ENCODE results near the gene RPUSD3.
"Not testable (repeated sequence)": the region's sequence is repeated elsewhere in the genome, so short reads cannot be mapped to it uniquely, and the experiment has no call there.

The RPUSD3 gene, protein sequence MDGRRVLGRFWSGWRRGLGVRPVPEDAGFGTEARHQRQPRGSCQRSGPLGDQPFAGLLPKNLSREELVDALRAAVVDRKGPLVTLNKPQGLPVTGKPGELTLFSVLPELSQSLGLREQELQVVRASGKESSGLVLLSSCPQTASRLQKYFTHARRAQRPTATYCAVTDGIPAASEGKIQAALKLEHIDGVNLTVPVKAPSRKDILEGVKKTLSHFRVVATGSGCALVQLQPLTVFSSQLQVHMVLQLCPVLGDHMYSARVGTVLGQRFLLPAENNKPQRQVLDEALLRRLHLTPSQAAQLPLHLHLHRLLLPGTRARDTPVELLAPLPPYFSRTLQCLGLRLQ

GRCh38 chr3:9843715-9844438 lies at the start of gene RPUSD3:
RPUSD3 (minus strand) TSS chr3:9844008; CDS start chr3:9843990, 18 bp downstream.
- peak; percentile 91 for DNase-seq

- DNase-seq, result no peak
Measured at GRCh38 chr3:9891072-9891622, 47.3 kb upstream of the RPUSD3 start.

GRCh38 chr3:9890249-9891071 lies 46.7 kb upstream of the RPUSD3 start, which contains the start of gene JAGN1:
JAGN1 (plus strand) TSS chr3:9890610; CDS start chr3:9890723, 113 bp downstream.
- DNase-seq, result peak; percentile 87

GRCh38 chr3:9889405-9889804 lies 45.6 kb upstream of the RPUSD3 start:
- DNase-seq, result no peak

GRCh38 chr3:9888540-9888939 lies 44.7 kb upstream of the RPUSD3 start:
- DNase-seq, result no peak

GRCh38 chr3:9887480-9887879 lies 43.7 kb upstream of the RPUSD3 start:
- no peak for DNase-seq

- no peak for DNase-seq
Measured at GRCh38 chr3:9886328-9886727, 42.5 kb upstream of the RPUSD3 start.

- DNase-seq, result no peak
Measured at GRCh38 chr3:9884555-9885165, 40.9 kb upstream of the RPUSD3 start.

DNA sequence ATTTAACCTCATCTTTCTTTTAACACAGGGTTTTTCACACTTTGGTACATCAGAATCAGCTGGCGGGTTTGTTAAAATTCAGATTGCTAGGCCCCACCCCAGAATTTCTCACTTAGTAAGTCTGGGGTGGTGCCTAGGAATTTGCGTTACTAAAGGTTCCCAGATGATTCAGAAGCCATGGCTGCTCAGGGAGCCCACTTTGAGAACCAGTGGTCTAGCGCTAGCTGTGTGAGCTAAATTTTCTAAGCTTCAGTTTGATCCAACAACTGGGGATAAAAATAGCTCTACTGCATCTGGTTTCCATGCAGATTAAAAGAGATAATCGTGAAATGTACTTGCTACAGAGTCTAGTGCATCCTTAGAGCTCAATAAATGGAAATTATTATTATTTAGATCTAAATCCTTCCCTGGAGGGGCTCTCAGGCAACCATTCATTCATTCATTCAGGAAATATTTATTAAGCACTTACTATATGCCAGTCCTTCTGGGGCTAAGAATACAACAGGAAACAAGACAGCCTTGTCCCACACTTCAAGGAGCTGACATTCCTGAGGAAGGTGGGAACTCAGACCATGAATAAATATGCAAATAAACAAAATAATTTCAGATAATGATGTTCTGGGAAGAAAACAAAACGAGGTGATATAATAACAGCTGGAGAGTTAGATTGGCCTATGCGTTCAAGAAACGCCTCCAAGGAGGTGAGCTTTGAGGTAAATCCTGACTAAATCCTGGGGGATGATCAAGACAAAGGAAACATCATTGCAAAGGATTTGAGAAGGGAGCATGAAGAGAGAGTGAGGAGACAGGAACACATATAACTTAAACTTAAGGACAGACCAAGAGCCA lies 40.1 kb upstream of the RPUSD3 start:
- DNase-seq, result no peak

DNA sequence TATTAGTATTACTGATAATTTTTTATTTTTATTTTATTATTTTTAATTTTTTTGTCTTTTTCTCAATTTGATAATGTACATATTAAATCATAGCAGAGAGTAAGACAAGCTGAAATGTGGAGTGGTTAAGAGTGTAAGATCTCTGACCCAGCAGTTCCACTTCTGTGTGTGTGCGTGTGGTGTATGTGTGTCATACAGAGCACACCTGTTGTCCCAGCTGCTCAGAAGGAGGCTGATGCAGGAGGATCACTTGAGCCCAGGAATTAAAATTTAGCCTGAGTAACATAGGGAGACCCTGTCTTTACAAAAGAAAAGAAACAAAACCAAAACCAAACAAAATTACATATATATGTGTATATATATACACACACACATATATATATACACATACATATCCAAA lies 37.6 kb upstream of the RPUSD3 start:
- DNase-seq, result peak; percentile 18

DNA sequence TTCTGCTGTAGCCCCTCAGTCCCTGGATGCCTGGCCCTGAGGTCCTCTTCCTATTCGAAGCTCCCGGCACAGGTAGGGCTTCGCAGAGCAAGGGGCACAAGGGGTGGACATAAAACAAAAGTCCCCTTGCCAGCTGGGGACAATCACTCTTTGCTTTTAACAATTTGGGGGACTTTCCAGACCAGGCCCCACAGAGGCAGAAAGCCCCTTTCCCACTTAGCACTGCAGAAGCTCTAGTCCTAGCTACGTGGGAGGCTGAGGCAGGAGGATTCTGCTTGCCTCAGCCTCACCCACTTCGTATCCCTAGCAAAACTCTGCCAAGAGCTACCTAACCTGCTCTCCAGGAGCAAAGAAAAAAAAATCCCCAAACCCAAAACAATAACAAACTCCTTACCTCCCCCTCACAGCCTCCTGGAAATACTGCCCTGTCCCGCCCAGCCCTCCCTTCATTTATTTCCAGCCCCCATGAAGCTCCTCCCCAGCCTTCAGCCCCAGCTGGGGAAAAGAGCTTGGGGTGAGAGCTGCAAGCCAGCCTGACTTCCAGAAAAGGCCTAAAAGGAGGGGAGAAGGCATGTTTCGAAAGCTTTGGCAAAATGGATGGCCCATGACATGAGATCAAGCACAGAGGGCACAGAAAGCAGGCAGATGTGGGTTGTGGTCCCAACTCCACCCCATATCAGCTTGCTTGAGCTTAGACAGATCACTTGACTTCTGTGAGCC lies 36.2 kb upstream of the RPUSD3 start, which contains the start of gene CIDEC:
Gene CIDEC, minus strand, starts transcription at position 424 of the 720 bp plus-strand sequence. CDS start 1,767 bp downstream, outside the sequence.
- no peak for DNase-seq

DNA sequence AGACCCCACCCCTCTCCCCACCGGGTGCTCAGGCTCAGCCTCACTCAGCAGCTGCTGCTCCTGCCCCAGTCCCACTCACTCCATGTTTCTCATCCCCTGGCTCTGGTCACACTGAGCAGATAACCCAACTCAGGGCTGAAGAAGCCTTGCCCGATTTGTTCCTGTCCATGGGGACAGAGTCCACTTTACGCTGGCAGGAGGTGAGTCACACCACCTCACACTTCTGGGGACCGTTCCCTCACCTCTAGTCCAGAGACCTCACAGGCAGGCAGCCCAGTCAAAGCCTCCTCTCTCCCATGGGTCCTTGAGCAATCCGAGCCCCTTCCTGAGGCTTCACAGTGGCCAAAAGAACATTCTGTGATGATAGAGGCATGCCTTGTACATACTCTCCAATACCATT lies 34.9 kb upstream of the RPUSD3 start:
- DNase-seq, result no peak

DNA sequence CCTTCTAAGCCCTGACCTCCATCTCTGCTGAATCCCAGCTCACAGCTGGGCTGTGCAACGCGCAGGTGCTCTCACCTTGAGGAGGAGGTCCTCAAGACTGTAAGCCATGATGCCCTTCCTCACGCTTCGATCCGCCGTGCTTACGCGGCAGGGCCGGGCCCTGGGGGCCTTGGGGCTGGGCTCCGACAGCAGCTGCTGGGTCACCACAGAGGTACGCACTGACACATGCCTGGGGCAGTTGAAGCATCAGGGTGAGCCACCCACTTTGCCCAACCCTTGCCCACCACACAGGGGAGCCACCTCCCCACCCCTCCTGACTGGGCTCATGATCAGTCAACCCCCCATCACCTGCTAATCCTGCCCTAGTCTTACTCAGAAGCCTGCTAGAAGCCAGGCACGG lies 33.2 kb upstream of the RPUSD3 start:
- no peak for DNase-seq

DNA sequence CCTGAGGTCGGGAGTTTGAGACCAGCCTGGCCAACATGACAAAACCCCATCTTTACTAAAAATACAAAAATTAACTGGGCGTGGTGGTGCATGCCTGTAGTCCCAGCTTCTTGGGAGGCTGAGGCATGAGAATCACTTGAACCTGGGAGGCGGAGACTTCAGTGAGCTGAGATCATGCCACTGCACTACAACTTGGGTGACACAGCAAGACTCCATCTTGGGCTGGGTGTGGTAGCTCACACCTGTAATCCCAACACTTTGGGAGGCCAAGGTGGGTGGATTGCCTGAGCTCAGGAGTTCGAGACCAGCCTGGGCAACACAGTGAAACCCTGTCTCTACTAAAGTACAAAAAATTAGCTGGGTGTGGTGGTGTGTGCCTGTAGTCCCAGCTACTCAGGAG lies 32.4 kb upstream of the RPUSD3 start:
- not testable (repeated sequence) for DNase-seq

DNA sequence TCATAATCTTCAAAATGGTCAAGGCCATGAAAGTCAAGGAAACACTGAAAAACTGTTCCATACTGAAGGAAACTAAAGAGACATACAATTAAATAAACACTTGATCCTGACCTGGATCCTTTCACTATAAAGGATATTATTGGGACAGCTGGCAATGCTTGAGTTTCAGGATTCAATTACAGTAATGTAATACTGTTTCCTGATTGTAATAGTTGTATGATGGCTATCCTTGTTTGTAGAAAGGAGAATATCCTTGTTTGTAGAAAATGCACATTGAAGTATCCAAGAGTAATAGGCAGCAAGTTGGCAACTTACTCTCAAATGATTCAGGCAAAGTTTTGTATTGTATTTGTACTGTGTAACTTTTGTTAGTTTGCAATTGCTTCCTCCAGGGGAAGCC lies 31.6 kb upstream of the RPUSD3 start:
- peak; percentile 44 for DNase-seq

- DNase-seq, result not testable (repeated sequence)
Measured at GRCh38 chr3:9872067-9872466, 28.3 kb upstream of the RPUSD3 start.

GRCh38 chr3:9870978-9871377 lies 27.2 kb upstream of the RPUSD3 start:
- DNase-seq, result no peak

- no peak for DNase-seq
Measured at GRCh38 chr3:9869955-9870354, 26.1 kb upstream of the RPUSD3 start.

DNA sequence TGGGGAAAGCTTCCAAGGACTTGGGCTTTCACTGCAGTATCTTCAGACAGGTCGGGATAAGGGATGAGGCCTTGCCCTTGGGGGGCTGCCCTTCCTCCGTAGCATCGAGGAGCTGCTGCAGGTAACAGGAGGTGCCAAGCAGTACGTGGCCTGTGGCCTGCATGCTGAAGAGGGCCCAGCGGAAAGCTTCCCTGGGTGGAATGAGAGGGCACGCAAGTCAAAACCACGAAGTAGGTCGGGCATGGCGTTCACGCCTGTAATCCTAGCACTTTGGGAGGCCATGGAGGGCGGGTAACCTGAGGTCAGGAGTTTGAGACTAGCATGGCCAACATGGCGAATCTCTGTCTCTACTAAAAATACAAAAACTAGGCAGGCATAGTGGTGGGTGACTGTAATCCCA lies 23.3 kb upstream of the RPUSD3 start:
- no peak for DNase-seq

GRCh38 chr3:9866639-9867038 lies 22.8 kb upstream of the RPUSD3 start:
- DNase-seq, result no peak

- DNase-seq, result not testable (repeated sequence)
Measured at GRCh38 chr3:9865125-9865637, 21.4 kb upstream of the RPUSD3 start.

Measured in NCI-H69 (cell line).